ENCODE measurements around the gene CUX1.
A peak's percentile ranks its signal among the peaks of the same experiment; 100 is the strongest.

The CUX1 gene

GRCh38 chr7:102165136-102165535 is 347.7 kb downstream of the CUX1 start:
- Histone ChIP-seq H3K4me1 (ENCODE audit: control insufficient read depth, insufficient read depth, low read length, unreplicated experiment) (peaks cover 10% of the 10 kb centered on the region), H3K27ac (ENCODE audit: low read depth, low read length) (no peak overlapping the region), H3K27me3 (ENCODE audit: insufficient read depth, low read length) (no peaks in the 10 kb centered on the region), H2AFZ (ENCODE audit: low read length, unreplicated experiment) (no peak overlapping the region), H3K4me3 (ENCODE audit: low read depth, low read length) (no peak overlapping the region), H3K36me3 (ENCODE audit: insufficient read depth, low read length) (no peaks in the 10 kb centered on the region), H3K79me2 (ENCODE audit: control insufficient read depth, insufficient read depth, low read length, unreplicated experiment) (no peaks in the 10 kb centered on the region)

- Histone ChIP-seq H3K4me1 (ENCODE audit: control insufficient read depth, insufficient read depth, low read length, unreplicated experiment) (peaks cover 10% of the 10 kb centered on the region), H3K4me3 (ENCODE audit: low read depth, low read length) (no peak overlapping the region), H3K79me2 (ENCODE audit: control insufficient read depth, insufficient read depth, low read length, unreplicated experiment) (no peaks in the 10 kb centered on the region), H3K36me3 (ENCODE audit: insufficient read depth, low read length) (no peaks in the 10 kb centered on the region), H3K27me3 (ENCODE audit: insufficient read depth, low read length) (no peaks in the 10 kb centered on the region), H2AFZ (ENCODE audit: low read length, unreplicated experiment) (no peak overlapping the region), H3K27ac (ENCODE audit: low read depth, low read length) (no peak overlapping the region)
These were observed 349.8 kb downstream of the CUX1 start for GRCh38 chr7:102167254-102167653.

GRCh38 chr7:102169651-102170392 is 352.4 kb downstream of the CUX1 start:
- no peaks in the 10 kb centered on the region for H3K79me2 ChIP-seq (ENCODE audit: control insufficient read depth, insufficient read depth, low read length, unreplicated experiment)
- peaks cover 10% of the 10 kb centered on the region for H3K4me1 ChIP-seq (ENCODE audit: control insufficient read depth, insufficient read depth, low read length, unreplicated experiment)
- no peaks in the 10 kb centered on the region for H3K27me3 ChIP-seq (ENCODE audit: insufficient read depth, low read length)
- peak overlapping the region; percentile 86 for H3K27ac ChIP-seq (ENCODE audit: low read depth, low read length)
- no peaks in the 10 kb centered on the region for H3K36me3 ChIP-seq (ENCODE audit: insufficient read depth, low read length)
- H3K4me3 ChIP-seq (ENCODE audit: low read depth, low read length), result peak overlapping the region; percentile 64
- no peak overlapping the region for H2AFZ ChIP-seq (ENCODE audit: low read length, unreplicated experiment)

- no peaks in the 10 kb centered on the region for H3K27me3 ChIP-seq (ENCODE audit: insufficient read depth, low read length)
- H3K79me2 ChIP-seq (ENCODE audit: control insufficient read depth, insufficient read depth, low read length, unreplicated experiment), result no peaks in the 10 kb centered on the region
- peaks cover 10% of the 10 kb centered on the region for H3K4me1 ChIP-seq (ENCODE audit: control insufficient read depth, insufficient read depth, low read length, unreplicated experiment)
- H3K36me3 ChIP-seq (ENCODE audit: insufficient read depth, low read length), result no peaks in the 10 kb centered on the region
- H3K27ac ChIP-seq (ENCODE audit: low read depth, low read length), result peak overlapping the region; percentile 86
- H2AFZ ChIP-seq (ENCODE audit: low read length, unreplicated experiment), result peak overlapping the region; percentile 57
- peak overlapping the region; percentile 64 for H3K4me3 ChIP-seq (ENCODE audit: low read depth, low read length)
These were observed 353.1 kb downstream of the CUX1 start for GRCh38 chr7:102170393-102170970.

- Histone ChIP-seq H3K79me2 (ENCODE audit: control insufficient read depth, insufficient read depth, low read length, unreplicated experiment) (no peaks in the 10 kb centered on the region), H3K4me3 (ENCODE audit: low read depth, low read length) (no peak overlapping the region), H3K4me1 (ENCODE audit: control insufficient read depth, insufficient read depth, low read length, unreplicated experiment) (peaks cover 10% of the 10 kb centered on the region), H2AFZ (ENCODE audit: low read length, unreplicated experiment) (no peak overlapping the region), H3K27ac (ENCODE audit: low read depth, low read length) (no peak overlapping the region), H3K36me3 (ENCODE audit: insufficient read depth, low read length) (no peaks in the 10 kb centered on the region), H3K27me3 (ENCODE audit: insufficient read depth, low read length) (no peaks in the 10 kb centered on the region)
These were observed 356.2 kb downstream of the CUX1 start for GRCh38 chr7:102173669-102174068.

GRCh38 chr7:102175423-102176170 is 358.2 kb downstream of the CUX1 start:
- no peaks in the 10 kb centered on the region for H3K4me1 ChIP-seq (ENCODE audit: control insufficient read depth, insufficient read depth, low read length, unreplicated experiment)
- H3K36me3 ChIP-seq (ENCODE audit: insufficient read depth, low read length), result no peaks in the 10 kb centered on the region
- no peak overlapping the region for H3K27ac ChIP-seq (ENCODE audit: low read depth, low read length)

GRCh38 chr7:102178410-102178809 is 361.0 kb downstream of the CUX1 start:
- no peak overlapping the region for H3K4me3 ChIP-seq (ENCODE audit: low read depth, low read length)
- no peaks in the 10 kb centered on the region for H3K4me1 ChIP-seq (ENCODE audit: control insufficient read depth, insufficient read depth, low read length, unreplicated experiment)
- H2AFZ ChIP-seq (ENCODE audit: low read length, unreplicated experiment), result no peak overlapping the region
- H3K27ac ChIP-seq (ENCODE audit: low read depth, low read length), result no peak overlapping the region
- no peaks in the 10 kb centered on the region for H3K27me3 ChIP-seq (ENCODE audit: insufficient read depth, low read length)
- H3K36me3 ChIP-seq (ENCODE audit: insufficient read depth, low read length), result 0 out of 2 replicates have a peak, but pooled peaks cover 4% of the 10 kb centered on the region
- H3K79me2 ChIP-seq (ENCODE audit: control insufficient read depth, insufficient read depth, low read length, unreplicated experiment), result no peaks in the 10 kb centered on the region

More at GRCh38 chr7:102175423-102176170, 358.2 kb downstream of the CUX1 start:
- no peaks in the 10 kb centered on the region for H3K79me2 ChIP-seq (ENCODE audit: control insufficient read depth, insufficient read depth, low read length, unreplicated experiment)
- H3K27me3 ChIP-seq (ENCODE audit: insufficient read depth, low read length), result no peaks in the 10 kb centered on the region
- no peak overlapping the region for H3K4me3 ChIP-seq (ENCODE audit: low read depth, low read length)
- H2AFZ ChIP-seq (ENCODE audit: low read length, unreplicated experiment), result no peak overlapping the region

GRCh38 chr7:102180727-102181126 is 363.3 kb downstream of the CUX1 start:
- Histone ChIP-seq H3K27me3 (ENCODE audit: insufficient read depth, low read length) (no peaks in the 10 kb centered on the region), H3K4me1 (ENCODE audit: control insufficient read depth, insufficient read depth, low read length, unreplicated experiment) (no peaks in the 10 kb centered on the region), H3K4me3 (ENCODE audit: low read depth, low read length) (no peak overlapping the region), H3K79me2 (ENCODE audit: control insufficient read depth, insufficient read depth, low read length, unreplicated experiment) (no peaks in the 10 kb centered on the region), H2AFZ (ENCODE audit: low read length, unreplicated experiment) (no peak overlapping the region), H3K36me3 (ENCODE audit: insufficient read depth, low read length) (0 out of 2 replicates have a peak, but pooled peaks cover 4% of the 10 kb centered on the region), H3K27ac (ENCODE audit: low read depth, low read length) (no peak overlapping the region)

- H3K36me3 ChIP-seq (ENCODE audit: insufficient read depth, low read length), result 0 out of 2 replicates have a peak, but pooled peaks cover 4% of the 10 kb centered on the region
These were observed 364.1 kb downstream of the CUX1 start for GRCh38 chr7:102181517-102181916.

GRCh38 chr7:102182016-102182415 is 364.6 kb downstream of the CUX1 start:
- no peak overlapping the region for H3K4me3 ChIP-seq (ENCODE audit: low read depth, low read length)
- no peak overlapping the region for H3K27ac ChIP-seq (ENCODE audit: low read depth, low read length)
- no peaks in the 10 kb centered on the region for H3K79me2 ChIP-seq (ENCODE audit: control insufficient read depth, insufficient read depth, low read length, unreplicated experiment)
- no peaks in the 10 kb centered on the region for H3K4me1 ChIP-seq (ENCODE audit: control insufficient read depth, insufficient read depth, low read length, unreplicated experiment)
- H3K36me3 ChIP-seq (ENCODE audit: insufficient read depth, low read length), result 0 out of 2 replicates have a peak, but pooled peaks cover 4% of the 10 kb centered on the region
- H2AFZ ChIP-seq (ENCODE audit: low read length, unreplicated experiment), result no peak overlapping the region
- H3K27me3 ChIP-seq (ENCODE audit: insufficient read depth, low read length), result no peaks in the 10 kb centered on the region

More at GRCh38 chr7:102181517-102181916, 364.1 kb downstream of the CUX1 start:
- Histone ChIP-seq H3K4me1 (ENCODE audit: control insufficient read depth, insufficient read depth, low read length, unreplicated experiment) (no peaks in the 10 kb centered on the region), H3K79me2 (ENCODE audit: control insufficient read depth, insufficient read depth, low read length, unreplicated experiment) (no peaks in the 10 kb centered on the region), H2AFZ (ENCODE audit: low read length, unreplicated experiment) (no peak overlapping the region), H3K27me3 (ENCODE audit: insufficient read depth, low read length) (no peaks in the 10 kb centered on the region), H3K27ac (ENCODE audit: low read depth, low read length) (no peak overlapping the region), H3K4me3 (ENCODE audit: low read depth, low read length) (no peak overlapping the region)
